DMS53 treated with DMSO at 0.1 percent for 48 hours (cell line): Measurements from ENCODE around the gene NOP9.
"Not testable (repeated sequence)": the region's sequence is repeated elsewhere in the genome, so short reads cannot be mapped to it uniquely, and the experiment has no call there.

Source experiments
- DNase-seq: peaks from one replicate; lab custom pipeline; 2025; ENCODE audit not compliant: unreplicated experiment; lab: John Stamatoyannopoulos, UW

Gene NOP9

DNA sequence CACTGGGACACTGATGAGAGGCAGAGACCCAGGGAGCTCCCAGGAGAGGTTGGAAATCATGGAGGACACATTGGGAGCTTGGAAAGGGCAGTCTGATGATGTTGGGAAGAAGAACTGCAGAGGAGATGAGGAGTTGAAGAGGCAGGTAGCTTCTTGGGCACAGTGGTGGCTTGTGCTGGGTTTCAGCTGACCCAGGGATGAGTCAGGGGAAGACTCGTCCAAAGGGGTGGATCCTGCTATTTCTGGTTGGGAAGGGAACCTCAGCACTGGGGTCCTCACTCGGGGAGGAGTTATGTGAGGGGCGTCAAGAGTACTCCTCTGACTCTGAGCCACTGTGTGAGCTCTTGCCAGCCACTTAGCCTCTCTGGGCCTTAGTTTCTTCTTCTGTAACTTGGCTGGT, 23.7 kb downstream of the NOP9 start:
- DNase-seq: no peak

GRCh38 chr14:24324024-24324423, 24.4 kb downstream of the NOP9 start:
- no peak for DNase-seq

GRCh38 chr14:24325041-24325530, 25.4 kb downstream of the NOP9 start:
- DNase-seq: no peak

- no peak for DNase-seq
Measured at GRCh38 chr14:24325963-24326362, 26.3 kb downstream of the NOP9 start.

- no peak for DNase-seq
Measured at GRCh38 chr14:24327303-24327702, 27.7 kb downstream of the NOP9 start.

GRCh38 chr14:24327914-24328313, 28.3 kb downstream of the NOP9 start:
- DNase-seq: not testable (repeated sequence)

GRCh38 chr14:24329073-24329663, 29.5 kb downstream of the NOP9 start:
- DNase-seq: no peak

- DNase-seq: no peak
Measured at GRCh38 chr14:24329736-24330135, 30.1 kb downstream of the NOP9 start.

GRCh38 chr14:24330973-24331674, 31.5 kb downstream of the NOP9 start:
- DNase-seq: no peak

DNA sequence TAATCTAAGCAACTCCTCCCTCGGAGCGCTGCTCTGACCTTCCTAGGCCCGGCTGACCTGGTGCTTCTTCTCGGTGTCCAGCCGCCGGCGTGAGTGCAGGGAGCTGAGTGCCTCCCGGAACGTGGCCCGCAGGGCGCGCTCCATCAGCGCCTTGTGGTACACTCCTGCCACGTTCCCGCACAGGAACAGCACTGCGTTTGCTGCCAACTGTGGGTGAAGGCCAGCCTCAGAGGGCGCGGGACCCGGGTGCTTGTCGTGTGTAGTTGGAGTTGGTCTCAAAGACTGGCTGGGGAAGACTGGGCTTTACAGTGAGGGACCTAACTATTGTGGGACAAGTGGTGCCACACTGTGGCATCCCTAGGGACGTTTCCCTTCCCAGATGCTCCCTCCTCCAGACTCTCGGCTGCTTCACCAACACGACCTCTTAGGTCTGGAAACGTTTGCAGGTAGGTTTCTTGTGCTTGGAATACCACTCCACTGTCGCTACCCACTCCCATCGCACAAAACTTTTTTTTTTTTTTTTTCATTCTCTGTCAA, 32.1 kb downstream of the NOP9 start:
- DNase-seq: no peak

DNA sequence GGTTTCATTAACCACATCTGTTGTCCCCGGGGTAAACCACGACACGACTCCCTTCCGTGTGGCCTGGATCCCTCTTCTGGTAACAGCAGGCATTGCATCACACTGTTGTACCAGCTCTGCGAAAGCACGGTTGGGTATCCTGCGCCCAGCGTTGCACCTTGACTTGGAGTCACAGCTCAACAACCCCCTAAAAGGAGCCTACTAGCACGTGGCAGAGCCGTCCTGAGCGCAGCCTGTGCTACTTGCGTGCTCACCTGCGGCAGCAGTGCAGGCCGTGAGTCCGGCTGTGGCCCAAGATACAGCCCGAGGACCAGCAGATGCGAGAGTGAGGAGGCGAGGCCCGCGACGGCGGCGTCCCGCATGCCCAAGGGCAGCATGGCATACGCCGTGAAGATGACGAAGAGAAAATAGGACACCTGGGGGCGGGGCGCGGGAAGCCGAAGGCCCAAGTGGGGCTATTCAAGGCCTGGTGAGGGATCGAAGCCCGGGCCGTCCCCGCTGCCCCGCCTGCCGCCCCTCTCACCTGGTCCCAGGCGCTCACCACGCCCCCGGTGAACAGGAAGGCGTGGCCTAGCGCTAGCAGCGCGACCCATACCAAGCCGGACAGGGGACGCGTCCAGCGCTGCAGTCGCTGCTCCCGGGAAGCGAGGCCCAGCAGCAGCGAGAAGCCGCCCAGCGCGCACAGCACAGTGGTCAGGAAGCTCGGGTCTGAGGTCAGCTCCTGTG, 32.8 kb downstream of the NOP9 start:
- DNase-seq: peak; percentile 60

DNA sequence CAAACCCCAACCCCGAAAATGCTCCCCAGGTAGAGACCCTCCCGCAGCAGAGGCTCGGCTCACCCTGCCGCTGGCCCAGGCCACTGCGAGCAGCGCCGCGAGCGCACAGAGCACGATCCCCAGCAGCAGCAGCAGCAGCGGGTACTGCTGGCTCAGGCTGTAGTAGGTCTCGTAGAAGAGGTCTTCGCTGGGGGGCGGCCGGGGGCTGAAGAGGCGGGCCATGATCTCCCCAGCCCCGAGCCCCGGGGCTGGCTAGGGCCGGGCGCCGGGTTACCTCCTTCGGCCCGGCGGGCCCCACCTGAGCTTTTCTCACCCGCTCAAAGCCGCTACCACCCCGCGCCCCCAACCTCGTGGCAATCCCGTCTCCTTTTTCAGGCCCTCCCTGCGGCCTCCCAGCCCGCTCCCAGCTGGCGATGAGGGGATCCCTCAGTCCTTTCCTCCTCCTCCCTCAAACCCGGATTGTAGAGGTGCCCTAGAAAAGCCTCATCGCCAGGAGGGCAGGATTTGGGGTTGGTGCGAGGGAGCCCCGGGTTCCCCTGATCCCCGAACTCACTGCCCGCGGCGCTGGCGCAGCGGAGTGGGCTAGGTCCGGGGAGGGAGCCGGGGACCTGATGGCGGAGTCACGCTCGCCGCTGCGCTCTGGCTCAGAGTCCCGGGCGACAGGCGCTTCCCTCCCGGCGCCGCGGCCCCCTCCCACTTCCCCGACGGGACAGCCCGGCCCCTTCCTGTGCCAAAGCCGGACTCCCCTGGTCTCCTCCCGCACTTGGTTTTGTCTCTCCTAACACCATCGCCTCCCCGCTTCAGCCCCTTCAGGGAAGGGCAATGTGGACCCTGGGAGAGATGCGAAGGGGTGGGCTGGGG, 35.0 kb downstream of the NOP9 start, which contains the start of gene ADCY4:
Gene ADCY4 (minus strand): TSS at position 641 of the 861 bp plus-strand sequence. CDS start 419 bp downstream, at position 222.
- no peak for DNase-seq

DNA sequence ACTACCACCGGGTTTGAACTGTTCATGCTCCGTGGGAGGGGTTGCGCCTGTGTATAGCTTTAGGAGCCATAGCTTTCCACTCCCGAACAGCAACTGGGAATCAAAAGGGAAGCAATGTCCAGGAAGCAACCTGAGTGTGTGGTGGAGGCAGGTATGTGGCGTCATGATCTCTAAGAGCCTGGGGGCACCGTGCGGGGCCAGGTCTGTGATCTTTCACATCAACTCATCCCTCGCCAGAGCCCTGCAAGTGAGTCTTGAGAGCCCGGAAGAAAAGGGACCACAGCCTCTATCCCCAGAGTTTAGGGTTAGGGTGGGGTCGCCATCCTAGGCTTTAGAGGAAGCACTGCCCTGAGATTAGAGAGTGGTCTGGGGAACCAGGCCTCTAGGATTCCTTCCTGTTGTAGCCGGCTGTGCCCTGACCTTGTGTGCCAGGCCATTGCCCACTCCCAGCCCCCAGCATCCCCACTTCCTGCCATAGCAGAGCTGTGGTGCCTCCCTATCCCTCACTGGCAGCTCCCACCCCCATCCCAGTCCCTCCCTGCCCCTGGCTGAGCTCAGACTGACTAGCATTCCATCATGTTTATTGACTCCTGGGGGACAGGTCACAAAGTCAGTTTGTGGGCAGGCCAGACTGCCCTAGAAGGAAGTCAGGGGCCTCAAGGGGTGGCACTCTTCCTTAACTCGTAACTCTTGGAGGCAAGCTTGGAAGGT, 36.0 kb downstream of the NOP9 start:
- no peak for DNase-seq

DNA sequence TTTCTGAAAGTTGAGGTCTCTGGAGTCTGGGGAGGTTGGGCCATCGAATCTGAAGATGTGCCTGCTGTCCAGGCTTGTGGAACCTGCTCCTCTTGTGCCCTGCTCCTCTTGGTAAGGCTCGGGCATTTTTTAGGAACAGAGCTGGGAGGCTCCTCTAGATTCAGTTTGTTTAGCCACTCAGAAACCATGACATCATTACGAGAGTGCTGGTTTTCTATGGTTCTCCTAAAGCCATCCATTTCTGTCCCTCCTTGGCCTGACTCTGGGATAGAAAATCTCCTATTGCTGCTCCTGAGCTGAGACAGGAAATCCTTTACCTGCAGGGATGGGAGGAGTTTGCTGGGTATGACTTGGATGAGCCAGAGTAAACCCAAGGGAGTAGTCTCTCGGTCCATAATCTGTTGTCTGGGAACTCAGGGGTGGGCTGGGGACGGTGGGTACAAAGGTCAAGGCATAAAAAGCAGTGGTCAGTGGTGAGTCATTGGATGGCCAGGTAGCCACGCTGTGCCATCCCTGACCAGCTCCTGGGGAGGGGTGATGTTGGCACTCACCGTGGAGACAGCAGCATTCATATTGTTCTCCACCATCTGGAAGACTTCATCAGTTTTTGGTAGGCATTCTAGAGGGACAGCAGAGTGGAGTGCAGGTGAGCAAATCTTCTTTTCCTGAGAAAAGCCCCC, 37.6 kb downstream of the NOP9 start:
- no peak for DNase-seq

DNA sequence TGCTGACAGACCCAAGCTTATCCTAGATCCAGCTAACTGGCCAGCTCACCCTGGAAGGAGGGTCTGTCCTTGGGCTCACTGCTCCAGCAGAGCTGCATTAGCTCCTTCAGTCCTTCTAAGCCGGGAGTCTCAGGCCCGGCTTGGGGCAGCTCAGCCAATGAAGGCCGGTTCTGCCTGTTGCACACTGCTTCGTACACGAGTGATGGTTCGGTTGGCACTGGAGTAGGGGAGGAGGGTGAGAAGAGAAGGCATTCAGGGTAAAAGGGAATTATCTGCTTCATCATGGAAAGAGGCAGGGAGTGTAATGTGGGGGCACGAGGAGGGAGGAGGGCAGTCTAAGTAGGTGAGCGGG, 38.1 kb downstream of the NOP9 start:
- no peak for DNase-seq

- DNase-seq: no peak
Measured at GRCh38 chr14:24338843-24339242, 39.2 kb downstream of the NOP9 start.

- peak; percentile 71 for DNase-seq
Measured at GRCh38 chr14:24339284-24340151, 39.9 kb downstream of the NOP9 start, which contains the start of gene RIPK3. TSS of gene RIPK3 (minus strand) at chr14:24339991. CDS start at chr14:24339826, 165 bp downstream.

- DNase-seq: no peak
Measured at GRCh38 chr14:24340606-24341005, 41.0 kb downstream of the NOP9 start.

- DNase-seq: no peak
Measured at GRCh38 chr14:24342889-24343288, 43.2 kb downstream of the NOP9 start.
